Mesenchymal stem cell (in vitro differentiated cells and primary cell): Measurements from ENCODE around the gene LAMP1.
A peak's percentile ranks its signal among the peaks of the same experiment; 100 is the strongest.

Source experiments
- DNase-seq: peaks from one replicate; pipeline ENCODE4 v3.0.0-alpha.2; 2013
- H2AFZ ChIP-seq: one replicate; pipeline ENCODE4 v1.6.1; 2013; ENCODE audit warnings: low read depth, mild to moderate bottlenecking, control low read depth, inconsistent platforms, low read length, moderate library complexity
- H2AK5ac ChIP-seq: 2 replicates; pipeline ENCODE4 v1.6.1; 2013; ENCODE audit warnings: low read length, moderate library complexity, mild to moderate bottlenecking, inconsistent platforms; ENCODE audit not compliant: severe bottlenecking
- H2BK120ac ChIP-seq: one replicate; pipeline ENCODE4 v1.6.1; 2013; ENCODE audit warnings: low read depth, mild to moderate bottlenecking, inconsistent platforms, low read length, moderate library complexity
- H2BK12ac ChIP-seq, 2 experiments: one replicate each; pipeline ENCODE4 v1.6.1; 2013; ENCODE audit warnings: inconsistent platforms in 2 of 2, low read length in 2 of 2, mild to moderate bottlenecking in 2 of 2, moderate library complexity in 2 of 2, control low read depth in 1 of 2
- H2BK15ac ChIP-seq: one replicate; pipeline ENCODE4 v1.6.1; 2013; ENCODE audit warnings: mild to moderate bottlenecking, low read depth, inconsistent platforms; ENCODE audit not compliant: poor library complexity, severe bottlenecking
- H2BK5ac ChIP-seq: 2 replicates; pipeline ENCODE4 v1.6.1; 2013; ENCODE audit warnings: low read depth, mild to moderate bottlenecking, low read length, control low read depth, inconsistent platforms; ENCODE audit not compliant: poor library complexity, severe bottlenecking
- H3K14ac ChIP-seq, 2 experiments: one replicate each; pipeline ENCODE4 v1.6.1; 2013; ENCODE audit warnings: inconsistent platforms in 2 of 2, low read length in 2 of 2, control low read depth in 1 of 2, mild to moderate bottlenecking in 1 of 2, moderate library complexity in 1 of 2
- H3K18ac ChIP-seq, 2 experiments: one replicate each; pipeline ENCODE4 v1.6.1; 2013; ENCODE audit warnings: inconsistent platforms in 2 of 2, low read length in 2 of 2, control low read depth in 1 of 2, low read depth in 1 of 2, mild to moderate bottlenecking in 1 of 2
- H3K23ac ChIP-seq, 2 experiments: one replicate each; pipeline ENCODE4 v1.6.1; 2013; ENCODE audit warnings: inconsistent platforms in 2 of 2, low read length in 2 of 2, mild to moderate bottlenecking in 2 of 2, moderate library complexity in 2 of 2, control low read depth in 1 of 2
- H3K27ac ChIP-seq: 2 replicates; pipeline ENCODE4 v1.5.1; 2013; ENCODE audit warnings: mild to moderate bottlenecking, moderate library complexity, low read length, control low read depth, inconsistent platforms; ENCODE audit not compliant: poor library complexity, severe bottlenecking
- H3K27me3 ChIP-seq, 2 experiments: 2 replicates each; pipeline versions ENCODE4 v1.6.1 to v1.7.0; 2013; ENCODE audit warnings: low read length in 2 of 2, mild to moderate bottlenecking in 2 of 2, moderate library complexity in 2 of 2, control low read depth in 1 of 2, inconsistent platforms in 1 of 2; ENCODE audit not compliant: control insufficient read depth in 1 of 2, insufficient read depth in 1 of 2
- H3K36me3 ChIP-seq, 2 experiments: 2 replicates each; pipeline versions ENCODE4 v1.6.1 to v1.7.0; 2013; ENCODE audit warnings: low read length in 2 of 2, control low read depth in 1 of 2, inconsistent platforms in 1 of 2, low read depth in 1 of 2, mild to moderate bottlenecking in 1 of 2; ENCODE audit not compliant: insufficient read depth in 2 of 2, control insufficient read depth in 1 of 2
- H3K4ac ChIP-seq, 2 experiments: one replicate each; pipeline ENCODE4 v1.6.1; 2013; ENCODE audit warnings: inconsistent platforms in 2 of 2, low read length in 2 of 2, mild to moderate bottlenecking in 2 of 2, moderate library complexity in 2 of 2, control low read depth in 1 of 2, low read depth in 1 of 2
- H3K4me1 ChIP-seq: 2 replicates; pipeline ENCODE4 v1.6.1; 2013; ENCODE audit warnings: low read depth, low read length, control low read depth; ENCODE audit not compliant: control insufficient read depth, insufficient read depth
- H3K4me2 ChIP-seq: 2 replicates; pipeline ENCODE4 v1.6.1; 2013; ENCODE audit warnings: low read length, mild to moderate bottlenecking, inconsistent platforms; ENCODE audit not compliant: poor library complexity, severe bottlenecking
- H3K4me3 ChIP-seq, 2 experiments: 2 replicates each; pipeline versions ENCODE4 v1.5.1 to v1.7.0; 2013; ENCODE audit warnings: low read length in 2 of 2, mild to moderate bottlenecking in 2 of 2, control low read depth in 1 of 2, low read depth in 1 of 2; ENCODE audit not compliant: insufficient read depth in 1 of 2
- H3K79me1 ChIP-seq: replicated peaks from 2 replicates; pipeline ENCODE4 v1.6.1; 2013; ENCODE audit warnings: mild to moderate bottlenecking, control low read depth, low read length, inconsistent platforms; ENCODE audit not compliant: poor library complexity, severe bottlenecking
- H3K9ac ChIP-seq: 2 replicates; pipeline ENCODE4 v1.7.0; 2013; ENCODE audit warnings: mild to moderate bottlenecking, low read length, moderate library complexity
- H3K9me3 ChIP-seq: 2 replicates; pipeline ENCODE4 v1.7.0; 2013; ENCODE audit warnings: mild to moderate bottlenecking, low read length; ENCODE audit not compliant: control insufficient read depth
- H4K8ac ChIP-seq: one replicate; pipeline ENCODE4 v1.6.1; 2013; ENCODE audit warnings: inconsistent platforms, mild to moderate bottlenecking, low read length, moderate library complexity
- H4K91ac ChIP-seq: one replicate; pipeline ENCODE4 v1.6.1; 2013; ENCODE audit warnings: mild to moderate bottlenecking, low read length, inconsistent platforms
- WGBS: methylation state at CpG from one replicate; pipeline ENCODE4 v1.1.7; 2013; ENCODE audit warnings: mixed read lengths; 5-methylcytosine and 5-hydroxymethylcytosine counted together

The LAMP1 gene

DNA sequence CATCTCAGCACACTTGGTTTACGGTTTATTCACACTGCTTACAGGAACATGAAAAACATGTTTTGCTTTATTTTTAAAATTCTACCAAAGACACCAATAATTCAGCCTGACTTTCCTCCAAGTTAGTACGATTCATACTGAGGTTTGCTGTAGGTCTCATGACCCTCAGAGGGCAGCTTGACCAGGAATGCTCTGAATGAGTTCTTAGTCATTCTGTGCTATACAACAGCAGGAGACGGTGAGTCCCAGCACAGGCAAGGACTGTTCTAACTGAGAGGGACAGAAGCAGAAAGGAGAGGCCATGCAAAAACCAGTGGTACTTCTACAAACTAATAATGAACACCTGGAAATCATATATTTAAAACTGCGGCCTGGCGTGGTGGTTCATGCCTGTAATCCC lies 60.5 kb downstream of the LAMP1 start:
- H2AFZ ChIP-seq = no peak overlapping the region
- no peak overlapping the region for H2BK15ac ChIP-seq
- no peak overlapping the region for H2BK120ac ChIP-seq
- H3K4me2 ChIP-seq = no peak overlapping the region
- H3K9ac ChIP-seq = peak overlapping the region; percentile 27
- no peak overlapping the region for H3K14ac ChIP-seq
- no peak overlapping the region for H3K4me3 ChIP-seq
- H3K18ac ChIP-seq = no peak overlapping the region
- H3K4ac ChIP-seq = no peak overlapping the region
- no peaks in the 10 kb centered on the region for H3K9me3 ChIP-seq
- H3K4me1 ChIP-seq = peaks cover 6% of the 10 kb centered on the region
- H3K36me3 ChIP-seq = no peaks in the 10 kb centered on the region
- no peak overlapping the region for H3K23ac ChIP-seq
- no peak overlapping the region for H2BK5ac ChIP-seq
- no peaks in the 10 kb centered on the region for H3K79me1 ChIP-seq
- no peak overlapping the region for H2BK12ac ChIP-seq
- H4K8ac ChIP-seq = no peak overlapping the region
- H2AK5ac ChIP-seq = no peak overlapping the region
- 79% methylated on average over 5 of the region's 5 CpGs for WGBS
- H4K91ac ChIP-seq = no peak overlapping the region
- DNase-seq = peak; percentile 39
- H3K27ac ChIP-seq = no peak overlapping the region
- peaks cover 0 to 12% of the 10 kb centered on the region in 2 experiments for H3K27me3 ChIP-seq

DNA sequence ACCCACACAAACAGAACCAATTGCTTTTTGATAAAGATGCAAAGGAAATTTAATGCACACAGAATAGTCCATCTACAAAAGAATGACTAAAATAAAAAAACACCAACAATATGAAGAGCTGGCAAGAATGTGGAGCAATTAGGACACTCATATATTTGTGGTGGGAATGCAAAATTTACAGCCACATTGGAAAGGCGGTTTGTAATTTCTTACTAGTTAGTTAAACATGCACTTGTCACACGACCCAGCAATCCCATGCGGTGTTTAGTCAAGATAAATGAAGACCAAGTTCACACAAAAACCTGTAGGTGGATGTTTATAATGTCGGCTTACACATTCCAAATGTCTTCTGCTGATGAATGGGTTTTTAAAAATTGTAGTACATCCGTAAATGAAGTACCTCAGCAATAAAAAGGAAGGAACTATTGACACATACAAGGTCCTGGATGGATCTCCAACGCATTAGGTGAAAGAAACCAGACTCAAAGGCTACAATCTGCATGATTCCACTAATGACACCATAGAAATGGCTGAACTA lies 61.7 kb downstream of the LAMP1 start:
- no peaks in the 10 kb centered on the region for H3K79me1 ChIP-seq
- no peak overlapping the region for H2BK15ac ChIP-seq
- H2AFZ ChIP-seq = no peak overlapping the region
- H3K4me2 ChIP-seq = no peak overlapping the region
- no peaks in the 10 kb centered on the region for H3K36me3 ChIP-seq
- H3K14ac ChIP-seq = no peak overlapping the region
- no peak overlapping the region for H3K27ac ChIP-seq
- H3K4me1 ChIP-seq = peaks cover 13% of the 10 kb centered on the region
- no peak overlapping the region for H4K91ac ChIP-seq
- no peak overlapping the region for H3K4me3 ChIP-seq
- no peak overlapping the region for H2BK120ac ChIP-seq
- H4K8ac ChIP-seq = no peak overlapping the region
- H3K9me3 ChIP-seq = no peaks in the 10 kb centered on the region
- no peak for DNase-seq
- 84% methylated on average over 5 of the region's 6 CpGs for WGBS
- H3K23ac ChIP-seq = no peak overlapping the region
- no peak overlapping the region for H2BK12ac ChIP-seq
- no peak overlapping the region for H3K4ac ChIP-seq
- peaks cover 0 to 22% of the 10 kb centered on the region in 2 experiments for H3K27me3 ChIP-seq
- no peak overlapping the region for H3K18ac ChIP-seq
- no peak overlapping the region for H2AK5ac ChIP-seq
- no peak overlapping the region for H3K9ac ChIP-seq
- H2BK5ac ChIP-seq = no peak overlapping the region

GRCh38 chr13:113359571-113359970 lies 62.5 kb downstream of the LAMP1 start:
- Histone ChIP-seq H3K23ac (no peak overlapping the region), H3K9me3 (no peaks in the 10 kb centered on the region), H3K27ac (no peak overlapping the region), H3K14ac (no peak overlapping the region), H2BK12ac (no peak overlapping the region), H3K4ac (no peak overlapping the region), H2BK15ac (no peak overlapping the region), H4K8ac (no peak overlapping the region), H3K18ac (no peak overlapping the region), H2BK5ac (no peak overlapping the region), H3K27me3 (peaks cover 0 to 22% of the 10 kb centered on the region in 2 experiments), H3K4me3 (no peak overlapping the region), H3K4me2 (no peak overlapping the region), H4K91ac (no peak overlapping the region), H2BK120ac (no peak overlapping the region), H3K79me1 (no peaks in the 10 kb centered on the region), H3K9ac (no peak overlapping the region), H3K36me3 (no peaks in the 10 kb centered on the region), H2AK5ac (no peak overlapping the region), H2AFZ (no peak overlapping the region), H3K4me1 (peaks cover 15% of the 10 kb centered on the region)
- WGBS = 83% methylated on average over 10 of the region's 11 CpGs
- no peak for DNase-seq

- no peak overlapping the region for H3K9ac ChIP-seq
- H2BK15ac ChIP-seq = no peak overlapping the region
- H3K4me3 ChIP-seq = no peak overlapping the region
- no peak overlapping the region for H4K8ac ChIP-seq
- no peak overlapping the region for H3K18ac ChIP-seq
- peaks cover 14% of the 10 kb centered on the region for H3K4me1 ChIP-seq
- 95% methylated on average over 6 of the region's 6 CpGs for WGBS
- no peak overlapping the region for H2BK5ac ChIP-seq
- no peak overlapping the region for H3K4ac ChIP-seq
- no peaks in the 10 kb centered on the region for H3K36me3 ChIP-seq
- H2BK12ac ChIP-seq = no peak overlapping the region
- DNase-seq = no peak
- H3K23ac ChIP-seq = no peak overlapping the region
- no peak overlapping the region for H2AFZ ChIP-seq
- no peak overlapping the region for H3K14ac ChIP-seq
- H4K91ac ChIP-seq = no peak overlapping the region
- no peak overlapping the region for H2BK120ac ChIP-seq
- no peak overlapping the region for H3K4me2 ChIP-seq
- no peaks in the 10 kb centered on the region for H3K9me3 ChIP-seq
- H3K27ac ChIP-seq = no peak overlapping the region
- no peaks in the 10 kb centered on the region for H3K79me1 ChIP-seq
- H2AK5ac ChIP-seq = no peak overlapping the region
- H3K27me3 ChIP-seq = peaks cover 0 to 24% of the 10 kb centered on the region in 2 experiments
Observed at GRCh38 chr13:113360446-113360845, 63.4 kb downstream of the LAMP1 start.
